GM06990 (cell line): Measurements from ENCODE around the gene FMN1.

Experiments
- DNase-seq: peaks from one replicate; pipeline ENCODE4 v3.0.0-alpha.2; 2011; ENCODE audit not compliant: insufficient read length; ENCODE audit errors: extremely low read depth
- H3K27me3 ChIP-seq: replicated peaks from 2 replicates; pipeline ENCODE4 v1.6.0; 2011; ENCODE audit warnings: low read length; ENCODE audit not compliant: control insufficient read depth, insufficient read depth
- H3K36me3 ChIP-seq: 2 replicates; pipeline ENCODE4 v1.5.1; 2011; ENCODE audit warnings: low read length; ENCODE audit not compliant: control insufficient read depth, insufficient read depth
- H3K4me3 ChIP-seq: replicated peaks from 2 replicates; pipeline ENCODE4 v1.5.1; 2011; ENCODE audit warnings: low read depth, mild to moderate bottlenecking, control low read depth, low read length
- TF ChIP-seq, protein P1 (sequence below): IDR thresholded peaks from 2 replicates; pipeline ENCODE4 v1.5.1; 2011; ENCODE audit warnings: low read length, control low read depth, mild to moderate bottlenecking, inconsistent platforms; ENCODE audit not compliant: insufficient read depth, poor library complexity, severe bottlenecking

The FMN1 gene

DNA sequence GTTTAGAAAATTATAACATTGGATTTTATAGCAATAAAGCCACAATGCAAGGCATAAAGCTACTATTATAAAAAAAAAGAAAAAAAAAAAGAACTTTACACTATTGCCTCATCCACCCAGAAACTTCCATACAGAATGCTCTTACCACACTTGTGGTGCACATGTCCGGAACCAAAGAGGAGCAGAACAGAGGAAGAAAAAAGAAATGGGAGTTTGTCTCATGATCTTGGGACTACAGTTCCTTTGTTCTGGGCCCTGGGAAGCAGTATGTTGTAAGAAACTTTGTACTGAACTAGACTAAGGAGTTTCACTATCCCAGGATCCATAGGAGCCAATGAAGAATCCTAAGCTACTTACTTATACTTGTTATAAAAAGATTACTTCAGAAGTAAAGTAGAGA lies 36.1 kb downstream of the FMN1 start:
- TF ChIP-seq, protein P1, sequence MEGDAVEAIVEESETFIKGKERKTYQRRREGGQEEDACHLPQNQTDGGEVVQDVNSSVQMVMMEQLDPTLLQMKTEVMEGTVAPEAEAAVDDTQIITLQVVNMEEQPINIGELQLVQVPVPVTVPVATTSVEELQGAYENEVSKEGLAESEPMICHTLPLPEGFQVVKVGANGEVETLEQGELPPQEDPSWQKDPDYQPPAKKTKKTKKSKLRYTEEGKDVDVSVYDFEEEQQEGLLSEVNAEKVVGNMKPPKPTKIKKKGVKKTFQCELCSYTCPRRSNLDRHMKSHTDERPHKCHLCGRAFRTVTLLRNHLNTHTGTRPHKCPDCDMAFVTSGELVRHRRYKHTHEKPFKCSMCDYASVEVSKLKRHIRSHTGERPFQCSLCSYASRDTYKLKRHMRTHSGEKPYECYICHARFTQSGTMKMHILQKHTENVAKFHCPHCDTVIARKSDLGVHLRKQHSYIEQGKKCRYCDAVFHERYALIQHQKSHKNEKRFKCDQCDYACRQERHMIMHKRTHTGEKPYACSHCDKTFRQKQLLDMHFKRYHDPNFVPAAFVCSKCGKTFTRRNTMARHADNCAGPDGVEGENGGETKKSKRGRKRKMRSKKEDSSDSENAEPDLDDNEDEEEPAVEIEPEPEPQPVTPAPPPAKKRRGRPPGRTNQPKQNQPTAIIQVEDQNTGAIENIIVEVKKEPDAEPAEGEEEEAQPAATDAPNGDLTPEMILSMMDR, result no peak
- Histone ChIP-seq H3K36me3 (no peaks in the 10 kb centered on the region), H3K27me3 (no peaks in the 10 kb centered on the region; the same call in none of the 2 replicates), H3K4me3 (no peak overlapping the region)
- no peak for DNase-seq

DNA sequence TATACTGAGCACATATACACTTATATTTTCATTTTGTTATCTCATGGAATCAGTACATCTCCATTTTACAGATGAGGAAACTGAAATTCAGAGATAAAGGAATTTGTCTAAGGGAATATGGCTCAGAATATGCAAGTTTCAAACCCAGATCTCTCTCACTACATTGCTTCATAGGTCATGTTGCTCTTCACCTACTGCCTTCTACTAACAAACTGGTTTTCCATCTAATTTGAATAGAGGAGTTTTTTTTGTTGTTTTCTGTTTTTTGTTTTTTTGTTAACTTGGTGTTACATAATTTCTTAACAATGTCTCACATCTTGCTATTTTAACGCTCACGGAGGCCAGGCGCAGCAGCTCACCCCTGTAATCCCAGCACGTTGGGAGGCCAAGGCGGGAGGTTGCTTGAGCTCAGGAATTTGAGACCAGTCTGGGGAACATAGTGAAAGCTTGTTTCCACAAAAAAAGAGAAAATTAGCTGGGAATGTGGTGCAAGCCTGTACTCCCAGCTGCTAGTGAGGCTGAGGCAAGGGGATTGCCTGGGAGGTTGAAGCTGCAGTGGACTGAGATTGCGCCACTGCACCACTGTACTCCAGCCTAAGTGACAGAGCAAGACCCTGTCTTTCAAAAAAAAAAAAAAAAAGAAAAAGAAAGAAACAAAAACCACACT lies 37.0 kb downstream of the FMN1 start:
- H3K4me3 ChIP-seq, result no peak overlapping the region
- H3K27me3 ChIP-seq, result no peaks in the 10 kb centered on the region; the same call in none of the 2 replicates
- no peaks in the 10 kb centered on the region for H3K36me3 ChIP-seq
- TF ChIP-seq, protein P1, result no peak
- DNase-seq, result no peak

DNA sequence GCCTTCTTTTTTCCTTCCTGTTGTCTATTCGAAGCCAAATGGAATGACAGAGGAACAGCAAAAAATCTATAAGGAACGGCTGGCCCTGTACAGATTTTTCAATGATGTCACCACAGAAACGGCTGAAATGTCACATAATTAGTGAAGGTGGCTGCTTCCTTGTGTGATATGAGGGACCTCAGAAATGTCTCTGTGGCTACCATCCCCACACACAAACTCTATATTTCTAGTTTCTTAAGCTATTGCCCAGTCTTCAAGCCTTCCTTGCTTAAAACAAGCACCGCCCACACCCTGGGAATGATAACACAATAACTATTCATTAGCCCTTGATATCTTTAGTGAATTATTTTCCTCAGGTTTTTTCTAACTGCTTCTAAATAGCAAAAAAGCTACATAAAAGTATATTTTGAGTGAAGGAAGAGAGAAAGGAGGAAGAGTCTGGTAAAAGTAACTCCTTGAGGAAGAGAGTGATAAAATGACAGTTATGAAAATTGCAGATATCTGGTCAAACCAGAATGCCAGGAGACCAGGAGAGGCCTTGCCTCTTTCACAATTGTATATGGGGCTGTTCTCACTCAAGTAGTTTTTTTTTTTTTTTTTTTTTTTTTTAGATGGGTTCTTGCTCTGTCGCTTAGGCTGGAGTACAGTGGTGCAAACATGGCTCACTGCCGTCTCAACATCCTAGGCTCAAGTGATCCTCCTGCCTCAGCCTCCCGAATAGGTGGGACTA lies 38.7 kb downstream of the FMN1 start:
- Histone ChIP-seq H3K36me3 (no peaks in the 10 kb centered on the region), H3K27me3 (peaks cover under 1% of the 10 kb centered on the region), H3K4me3 (no peak overlapping the region)
- no peak for DNase-seq
- TF ChIP-seq, protein P1, result no peak

DNA sequence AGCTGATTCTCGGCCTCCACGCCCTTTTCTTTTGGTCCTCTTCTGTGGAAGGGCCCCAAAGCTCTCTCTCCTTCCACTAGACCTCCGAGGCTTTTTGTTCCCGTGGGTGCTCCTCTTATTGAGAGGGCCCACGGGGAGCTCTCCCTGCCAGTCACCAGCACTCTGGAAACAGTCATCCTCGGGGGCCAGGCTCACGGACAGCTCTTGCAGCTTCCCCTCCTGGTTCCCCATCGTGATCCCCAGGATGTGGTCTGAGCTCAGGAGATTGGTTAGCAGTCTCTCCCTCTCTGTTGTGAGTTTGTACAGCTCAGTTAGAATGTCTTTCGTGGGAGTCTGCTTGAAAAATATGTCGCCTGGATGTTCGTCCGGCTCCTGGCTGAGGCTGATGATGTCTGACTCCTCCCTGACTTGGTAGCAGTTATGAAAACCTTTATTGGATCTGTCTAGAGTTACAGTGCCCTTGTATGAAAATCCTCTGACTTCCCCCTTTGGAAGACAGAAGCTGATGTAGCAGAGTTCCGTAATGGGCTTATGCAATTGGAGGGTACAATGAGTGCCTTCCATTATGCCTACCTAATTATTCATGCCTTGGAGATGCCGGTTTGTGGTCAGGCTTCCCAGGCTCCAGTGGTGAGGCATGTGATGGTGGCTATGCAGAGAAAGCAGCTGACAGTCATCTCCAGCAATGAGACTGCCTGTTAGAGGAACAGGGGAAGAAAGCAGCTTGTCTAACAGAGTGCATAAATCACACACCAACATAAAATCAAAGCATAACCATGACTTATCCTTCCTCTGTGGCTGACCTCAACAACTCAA lies 40.0 kb downstream of the FMN1 start:
- DNase-seq, result no peak
- H3K4me3 ChIP-seq, result no peak overlapping the region
- TF ChIP-seq, protein P1, result no peak
- H3K27me3 ChIP-seq, result peaks cover 1% of the 10 kb centered on the region
- H3K36me3 ChIP-seq, result no peaks in the 10 kb centered on the region

DNA sequence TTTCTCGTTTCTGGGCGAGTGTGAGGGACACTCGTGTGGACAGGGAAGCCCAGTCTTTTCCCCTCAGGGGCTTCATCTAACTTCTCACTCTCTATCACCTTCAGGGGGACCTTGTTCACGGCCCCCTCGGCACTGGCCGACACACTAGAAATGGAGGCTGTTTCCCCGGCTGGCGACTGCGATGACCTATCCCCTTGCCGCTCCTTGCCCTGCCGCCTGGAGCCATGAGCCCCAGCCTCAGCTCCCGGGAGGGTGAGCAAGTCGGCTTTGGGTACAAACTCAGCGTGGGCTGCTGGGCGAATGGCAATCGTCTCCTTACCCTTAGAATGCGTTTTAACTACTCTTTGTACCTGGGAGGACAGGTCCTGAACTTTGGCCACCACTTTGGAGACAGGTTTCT lies 41.0 kb downstream of the FMN1 start:
- TF ChIP-seq, protein P1, result no peak
- no peaks in the 10 kb centered on the region for H3K36me3 ChIP-seq
- H3K27me3 ChIP-seq, result peaks cover 1% of the 10 kb centered on the region
- DNase-seq, result no peak
- H3K4me3 ChIP-seq, result no peak overlapping the region
